Body of pancreas (tissue), 4 donors: ENCODE results near the gene SBNO1. TPM values are rescaled to one million over a fixed set of nuclear protein-coding genes. Genes with fewer than 3 reads are reported as not detected.

Experiments
- ATAC-seq: fragments of 150-250 bp; one replicate; pipeline ENCODE4 v1.9.1; 2016
- DNase-seq, 4 donors: peaks; one replicate each; pipeline ENCODE4 v3.0.0-alpha.2; 2019
- H3K27ac ChIP-seq, 4 donors: fragments of 200-600 bp; sonication (generic); 1 replicate in 3 of 4; 2 replicates in 1 of 4; pipeline versions ENCODE4 v1.5.1 to v1.6.1; 2016 to 2019; ENCODE audit warnings: mild to moderate bottlenecking in 1 of 4, mixed read lengths in 1 of 4, moderate library complexity in 1 of 4
- H3K27me3 ChIP-seq, 2 donors: fragments of 200-600 bp; sonication (generic); one replicate each; pipeline ENCODE4 v1.6.0; 2016; ENCODE audit warnings: mild to moderate bottlenecking in 1 of 2
- H3K36me3 ChIP-seq, 2 donors: fragments of 200-600 bp; sonication (generic); replicated peaks in 1 of 2; 2 replicates each; pipeline ENCODE4 v1.5.1; 2016; ENCODE audit warnings: low read depth in 2 of 2; ENCODE audit not compliant: insufficient read depth in 1 of 2
- H3K4me1 ChIP-seq: fragments of 200-600 bp; sonication (generic); one replicate; pipeline ENCODE4 v1.6.0; 2016
- H3K4me3 ChIP-seq, 2 donors: fragments of 200-600 bp; sonication (generic); 1 replicate in 1 of 2; 2 replicates in 1 of 2; pipeline ENCODE4 v1.5.1; 2016 to 2019
- H3K9me3 ChIP-seq, 3 donors: fragments of 200-600 bp; sonication (generic); 1 replicate in 2 of 3; 2 replicates in 1 of 3; pipeline ENCODE4 v1.5.1; 2016
- CTCF ChIP-seq, 7 experiments: fragments of 450-650 bp in 4 of 7; fragments of 200-600 bp in 3 of 7; sonication (generic) in 3 of 7; IDR thresholded peaks; one replicate each; pipeline ENCODE4 v1.5.1; 2016 to 2019; ENCODE audit warnings: antibody characterized with exemption in 7 of 7
- POLR2A ChIP-seq, 3 donors: fragments of 450-650 bp; IDR thresholded peaks; one replicate each; pipeline ENCODE4 v1.6.1; 2016; ENCODE audit warnings: antibody characterized with exemption in 3 of 3, mild to moderate bottlenecking in 2 of 3
- WGBS, 2 donors: methylation state at CpG; one replicate each; pipeline ENCODE4 v1.1.5; 2017; 5-methylcytosine and 5-hydroxymethylcytosine counted together
- intact Hi-C: fragments of 100-400 bp; cut with DNase I; formaldehyde crosslinking; loops from one replicate; pipeline ENCODE4 v1.15.1; 2023
- total RNA-seq, 2 donors: library from RNA; depleted of rRNA; stranded (reverse); fragments of >200 nt; gene quantifications; one replicate each; pipeline ENCODE4 v1.1.0, GENCODE V29; 2016

The SBNO1 gene
- total RNA-seq, 2 donors from 2014 or later: 11.4 to 11.9 TPM

- DNase-seq (no peak), ATAC-seq (no peak)
- Histone ChIP-seq H3K4me3 (no peak overlapping the region), H3K27ac (peak overlapping the region in 1 of 4 donors; percentile 10), H3K27me3 (no peaks in the 10 kb centered on the region), H3K9me3 (no peaks in the 10 kb centered on the region), H3K4me1 (peaks cover 33% of the 10 kb centered on the region), H3K36me3 (peaks cover 0 to 3% of the 10 kb centered on the region in 2 donors)
- intact Hi-C loops: loop anchor here (10.0 kb wide), 1 partner anchor 307 kb away; no protein-coding TSS in a partner anchor
- TF ChIP-seq CTCF (IDR thresholded peaks at IDR 0.05) (no peak), POLR2A (IDR thresholded peaks at IDR 0.05) (no peak)
- WGBS, 2 donors: 85 to 90% methylated on average over 5 to 7 of the region's 7 CpGs
Observed at GRCh38 chr12:123267335-123267920, 97.2 kb downstream of the SBNO1 start.

GRCh38 chr12:123266679-123267277, 97.9 kb downstream of the SBNO1 start:
- Histone ChIP-seq H3K4me1 (peaks cover 28% of the 10 kb centered on the region), H3K27me3 (no peaks in the 10 kb centered on the region), H3K4me3 (no peak overlapping the region), H3K27ac (no peak overlapping the region), H3K9me3 (no peaks in the 10 kb centered on the region), H3K36me3 (peaks cover 0 to 3% of the 10 kb centered on the region in 2 donors)
- DNase-seq (no peak), ATAC-seq (no peak)
- intact Hi-C loops: loop anchor here (10.0 kb wide), 1 partner anchor 308 kb away; no protein-coding TSS in a partner anchor
- WGBS, 2 donors: 85 to 87% methylated on average over 13 to 19 of the region's 19 CpGs
- no peak for TF ChIP-seq CTCF (IDR thresholded peaks at IDR 0.05)

- Histone ChIP-seq H3K4me3 (no peak overlapping the region), H3K4me1 (peaks cover 28% of the 10 kb centered on the region), H3K27ac (no peak overlapping the region), H3K27me3 (no peaks in the 10 kb centered on the region), H3K36me3 (peaks cover 0 to 3% of the 10 kb centered on the region in 2 donors), H3K9me3 (no peaks in the 10 kb centered on the region)
- TF ChIP-seq CTCF (IDR thresholded peaks at IDR 0.05) (no peak), POLR2A (IDR thresholded peaks at IDR 0.05) (no peak)
- intact Hi-C loops: loop anchor here (10.0 kb wide), 1 partner anchor 309 kb away; no protein-coding TSS in a partner anchor
- DNase-seq: no peak
- no peak for ATAC-seq
- 90 to 91% methylated on average over 21 to 35 of the region's 35 CpGs for WGBS, 2 donors
Observed at GRCh38 chr12:123265851-123266678, 98.6 kb downstream of the SBNO1 start.

GRCh38 chr12:123264642-123265041, 100.0 kb downstream of the SBNO1 start:
- H3K4me3 ChIP-seq: no peak overlapping the region
- WGBS, 2 donors: 55 to 77% methylated on average over 4 to 6 of the region's 7 CpGs
- intact Hi-C loops: loop anchor here (10.0 kb wide), 1 partner anchor 310 kb away; no protein-coding TSS in a partner anchor
- H3K4me1 ChIP-seq: peaks cover 18% of the 10 kb centered on the region
- H3K9me3 ChIP-seq: no peaks in the 10 kb centered on the region
- no peaks in the 10 kb centered on the region for H3K27me3 ChIP-seq
- H3K36me3 ChIP-seq: peaks cover 0 to 6% of the 10 kb centered on the region in 2 donors
- ATAC-seq (no peak), DNase-seq (no peak)
- TF ChIP-seq CTCF (IDR thresholded peaks at IDR 0.05) (peak in 1 of 7 experiments; percentile 10), POLR2A (IDR thresholded peaks at IDR 0.05) (no peak)
- no peak overlapping the region for H3K27ac ChIP-seq
